Activated CD4-positive, alpha-beta T cell treated with anti-CD3 and anti-CD28 coated beads, Interleukin-2, amount 10 ng/mL, durations not matched to agents 7 days and 5 days (primary cell): ENCODE results near the gene UBE2L5. TPM values are rescaled to one million over a fixed set of nuclear protein-coding genes. Genes with fewer than 3 reads are reported as not detected.

Source experiments
- CTCF ChIA-PET: fragments of 350-600 bp; sonication (Branson Sonifier 250); formaldehyde crosslinking; loops from one replicate; lab custom pipeline; 2021; ENCODE audit warnings: antibody characterized with exemption; lab: Charles Lee
- POLR2A ChIA-PET: fragments of 350-600 bp; sonication (Branson Sonifier 250); formaldehyde crosslinking; loops from one replicate; lab custom pipeline; 2021; ENCODE audit warnings: antibody characterized with exemption; lab: Charles Lee
- DNase-seq: peaks from one replicate; pipeline ENCODE4 v3.0.0-alpha.2; 2020
- H3K27ac Mint-ChIP-seq: one replicate; pipeline ENCODE4 v1.8.0; 2021; ENCODE audit warnings: mild to moderate bottlenecking, moderate library complexity, mixed read lengths
- H3K27me3 Mint-ChIP-seq: one replicate; pipeline ENCODE4 v1.8.0; 2021; ENCODE audit warnings: mixed read lengths
- H3K36me3 Mint-ChIP-seq: one replicate; pipeline ENCODE4 v1.8.0; 2021; ENCODE audit warnings: low read depth, mixed read lengths
- H3K4me1 Mint-ChIP-seq: one replicate; pipeline ENCODE4 v1.8.0; 2021; ENCODE audit warnings: mixed read lengths
- H3K4me3 Mint-ChIP-seq: one replicate; pipeline ENCODE4 v1.8.0; 2021; ENCODE audit warnings: mild to moderate bottlenecking, moderate library complexity, mixed read lengths
- H3K9me3 Mint-ChIP-seq: one replicate; pipeline ENCODE4 v1.8.0; 2021; ENCODE audit warnings: mixed read lengths
- total RNA-seq, 2 experiments: library from RNA; stranded (reverse); gene quantifications; one replicate each; pipeline ENCODE4 v1.2.3, GENCODE V29; 2021

The UBE2L5 gene
- total RNA-seq: under 1 TPM in 1 of 2 experiments, not detected in 1; 0.17 TPM

DNA sequence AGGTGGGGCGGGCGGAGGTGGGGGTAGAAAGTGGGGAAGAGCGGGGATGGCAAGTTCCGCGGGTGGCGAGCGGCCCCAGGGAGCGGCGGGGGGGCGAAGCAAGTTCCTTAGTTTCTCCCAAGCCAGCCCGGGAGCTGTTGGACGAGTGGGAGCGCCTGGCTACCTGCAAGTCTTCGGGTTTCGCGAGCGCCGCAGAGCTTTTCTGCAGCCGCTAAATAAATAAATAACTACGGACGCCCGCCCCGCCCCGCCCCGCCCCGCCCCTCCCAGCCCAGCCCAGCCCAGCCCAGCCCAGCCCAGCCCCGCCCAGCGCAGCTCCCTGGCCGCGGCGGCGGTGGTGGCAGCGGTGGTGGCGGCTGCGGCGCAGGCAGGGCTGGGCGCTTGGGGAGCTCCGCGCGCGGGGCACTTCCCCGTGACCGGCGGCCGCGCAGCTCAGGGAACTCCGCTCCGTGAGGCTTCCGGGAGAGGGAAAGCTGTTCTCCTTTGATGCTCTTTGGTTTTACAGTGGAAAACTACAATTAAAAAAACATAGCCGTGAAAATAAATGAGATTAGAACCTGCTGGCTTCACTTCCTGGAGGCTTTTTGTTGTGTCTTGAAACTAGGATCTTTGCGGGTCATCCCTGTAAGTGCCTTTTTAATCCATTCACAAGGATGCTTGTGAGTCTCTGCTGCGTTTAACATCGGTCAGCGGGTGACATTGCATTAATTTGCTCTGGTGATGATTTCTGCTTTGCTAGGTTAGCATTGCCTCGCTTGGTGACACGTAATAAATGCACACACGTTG, at the start of gene UBE2L5:
UBE2L5 (plus strand) TSS at position 440 of the 786 bp plus-strand sequence. CDS start 5,498 bp downstream, outside the sequence.
- Mint-ChIP-seq H3K27ac (peak within 1 kb of the TSS; percentile 84), H3K36me3 (no peaks in the 10 kb centered on the region), H3K27me3 (peaks cover 4% of the 10 kb centered on the region), H3K4me3 (peak within 1 kb of the TSS; percentile 75), H3K9me3 (no peaks in the 10 kb centered on the region), H3K4me1 (peaks cover 24% of the 10 kb centered on the region)
- POLR2A ChIA-PET: interaction anchor here (1.0 kb wide), 1 partner anchor 43 kb away, joined by 3 read pairs; the partner anchor contains the start of gene HMGB1
- CTCF ChIA-PET: interaction anchor here (1.1 kb wide), 1 partner anchor 9 kb away, joined by 4 read pairs; no protein-coding TSS in a partner anchor
- peak; percentile 71 for DNase-seq

DNA sequence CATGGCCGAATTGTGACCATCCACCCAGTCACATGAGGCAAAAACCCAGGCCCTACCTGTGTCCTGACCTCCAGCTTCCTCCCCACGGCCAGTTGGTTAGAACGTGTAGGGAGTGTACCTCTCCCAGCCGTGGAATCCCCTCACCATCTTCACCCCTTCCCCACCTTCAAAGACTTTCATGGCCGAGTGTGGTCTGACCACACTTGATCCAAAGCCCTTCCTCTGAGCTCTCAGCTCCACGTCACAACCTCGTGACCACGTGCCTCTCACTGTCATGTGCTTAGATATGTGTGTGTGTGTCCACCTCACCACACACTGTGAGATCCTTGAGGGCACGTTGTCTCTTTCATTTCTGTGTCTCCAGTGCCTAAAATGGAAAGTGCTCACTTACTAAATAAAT, 48.6 kb upstream of the UBE2L5 start:
- CTCF ChIA-PET: interaction anchor here (0.9 to 4.0 kb wide), 8 partner anchors 11 to 367 kb away, joined by 3 to 19 read pairs (median 4); no protein-coding TSS in a partner anchor
- Mint-ChIP-seq H3K4me3 (peak overlapping the region; percentile 80), H3K4me1 (peaks cover 94% of the 10 kb centered on the region), H3K27ac (peak overlapping the region; percentile 93), H3K36me3 (peaks cover 37% of the 10 kb centered on the region), H3K9me3 (peaks cover 3% of the 10 kb centered on the region), H3K27me3 (no peaks in the 10 kb centered on the region)
- peak; percentile 44 for DNase-seq
- POLR2A ChIA-PET: interaction anchor here (0.8 to 1.4 kb wide), 2 partner anchors 27 to 91 kb away, joined by 6 to 10 read pairs; no protein-coding TSS in a partner anchor

DNA sequence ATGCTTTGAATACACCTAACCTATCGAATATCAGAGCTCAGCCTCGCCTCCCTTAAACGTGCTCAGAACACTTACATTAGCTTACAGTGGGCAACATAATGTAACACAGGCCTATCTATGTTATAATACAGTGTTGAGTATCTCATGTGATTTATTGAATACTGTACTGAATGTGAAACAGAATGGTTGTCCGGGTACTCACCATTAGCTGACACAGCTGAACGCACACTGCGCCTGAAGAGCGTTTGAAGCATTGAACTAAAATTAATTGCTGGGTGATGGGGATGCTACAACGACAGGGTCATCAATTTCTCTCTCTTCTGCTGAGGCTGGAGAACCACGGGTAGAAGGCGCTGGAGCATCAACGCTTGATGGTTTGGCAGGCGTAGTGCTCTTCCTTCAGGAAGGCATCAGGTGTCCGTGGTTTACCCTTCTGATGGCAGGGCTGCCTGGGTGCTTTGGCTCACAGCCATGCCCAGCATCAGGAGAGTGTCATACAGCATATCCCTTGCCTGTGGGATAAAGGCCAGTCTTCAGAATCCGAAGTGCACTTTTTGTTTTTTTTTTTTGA, 46.9 kb upstream of the UBE2L5 start:
- DNase-seq: no peak
- H3K4me1 Mint-ChIP-seq: peaks cover 94% of the 10 kb centered on the region
- H3K4me3 Mint-ChIP-seq: peak overlapping the region; percentile 80
- CTCF ChIA-PET: interaction anchor here (0.6 to 4.0 kb wide), 12 partner anchors 9 to 293 kb away, joined by 3 to 19 read pairs (median 4); no protein-coding TSS in a partner anchor
- H3K36me3 Mint-ChIP-seq: peaks cover 30% of the 10 kb centered on the region
- peaks cover 4% of the 10 kb centered on the region for H3K9me3 Mint-ChIP-seq
- H3K27ac Mint-ChIP-seq: peak overlapping the region; percentile 93
- no peaks in the 10 kb centered on the region for H3K27me3 Mint-ChIP-seq
- POLR2A ChIA-PET: interaction anchor here (0.6 kb wide), 1 partner anchor 65 kb away, joined by 5 read pairs; no protein-coding TSS in a partner anchor

- ChIA-PET CTCF (interaction anchor here (0.6 to 4.0 kb wide), 5 partner anchors 9 to 245 kb away, joined by 4 to 19 read pairs (median 5); no protein-coding TSS in a partner anchor), POLR2A (interaction anchor here (0.6 to 1.4 kb wide), 4 partner anchors 18 to 1013 kb away, joined by 3 to 5 read pairs (median 3); no protein-coding TSS in a partner anchor)
- H3K27ac Mint-ChIP-seq: peak overlapping the region; percentile 93
- H3K36me3 Mint-ChIP-seq: peaks cover 22% of the 10 kb centered on the region
- peak; percentile 85 for DNase-seq
- peaks cover 90% of the 10 kb centered on the region for H3K4me1 Mint-ChIP-seq
- H3K9me3 Mint-ChIP-seq: peaks cover 1% of the 10 kb centered on the region
- peak overlapping the region; percentile 80 for H3K4me3 Mint-ChIP-seq
- H3K27me3 Mint-ChIP-seq: no peaks in the 10 kb centered on the region
Measured at GRCh38 chr13:30376426-30377311, 45.6 kb upstream of the UBE2L5 start.

- Mint-ChIP-seq H3K27ac (peak overlapping the region; percentile 93), H3K36me3 (peaks cover 22% of the 10 kb centered on the region), H3K4me1 (peaks cover 88% of the 10 kb centered on the region), H3K27me3 (no peaks in the 10 kb centered on the region), H3K9me3 (peaks cover 1% of the 10 kb centered on the region), H3K4me3 (peak overlapping the region; percentile 80)
- ChIA-PET CTCF (interaction anchor here (1.6 to 4.0 kb wide), 2 partner anchors 8 to 245 kb away, joined by 5 to 19 read pairs; no protein-coding TSS in a partner anchor), POLR2A (interaction anchor here (0.7 to 1.4 kb wide), 3 partner anchors 18 to 1014 kb away, joined by 3 to 5 read pairs (median 3); no protein-coding TSS in a partner anchor)
- DNase-seq: no peak
Measured at GRCh38 chr13:30377312-30377685, 45.0 kb upstream of the UBE2L5 start.

DNA sequence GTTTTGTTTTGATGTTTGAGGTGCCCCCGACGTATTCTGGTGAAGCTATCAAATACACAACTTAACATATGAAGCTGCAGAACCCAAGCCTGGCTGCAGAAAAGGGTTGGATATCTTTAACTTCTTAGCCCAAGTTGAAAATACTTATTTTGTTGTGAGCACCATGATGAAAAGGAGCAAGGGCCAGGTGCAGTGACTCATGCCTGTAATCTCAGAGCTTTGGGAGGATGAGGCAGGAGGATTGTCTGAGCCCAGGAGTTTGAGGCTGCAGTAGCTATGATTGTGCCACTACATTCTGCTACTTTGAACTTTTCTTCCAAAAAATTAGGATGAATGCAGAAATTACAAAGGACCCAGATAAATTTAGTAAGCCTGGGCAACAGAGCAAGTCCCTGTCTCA, 44.1 kb upstream of the UBE2L5 start:
- no peak for DNase-seq
- H3K4me3 Mint-ChIP-seq: no peak overlapping the region
- H3K27ac Mint-ChIP-seq: peak overlapping the region; percentile 7
- ChIA-PET CTCF (interaction anchor here (1.9 to 7.0 kb wide), 2 partner anchors 11 to 15 kb away, joined by 8 to 49 read pairs; no protein-coding TSS in a partner anchor), POLR2A (interaction anchor here (1.0 kb wide), 1 partner anchor 10 kb away, joined by 3 read pairs; no protein-coding TSS in a partner anchor)
- peaks cover 1% of the 10 kb centered on the region for H3K9me3 Mint-ChIP-seq
- H3K4me1 Mint-ChIP-seq: peaks cover 87% of the 10 kb centered on the region
- peaks cover 19% of the 10 kb centered on the region for H3K36me3 Mint-ChIP-seq
- no peaks in the 10 kb centered on the region for H3K27me3 Mint-ChIP-seq

GRCh38 chr13:30381049-30381448, 41.2 kb upstream of the UBE2L5 start:
- Mint-ChIP-seq H3K4me1 (peaks cover 74% of the 10 kb centered on the region), H3K4me3 (no peak overlapping the region), H3K27ac (no peak overlapping the region), H3K9me3 (peaks cover 1% of the 10 kb centered on the region), H3K36me3 (peaks cover 7% of the 10 kb centered on the region), H3K27me3 (no peaks in the 10 kb centered on the region)
- ChIA-PET POLR2A (no interaction called here), CTCF (interaction anchor here (1.3 to 7.0 kb wide), 3 partner anchors 12 to 48 kb away, joined by 3 to 49 read pairs (median 4); no protein-coding TSS in a partner anchor)
- no peak for DNase-seq

GRCh38 chr13:30382836-30383525, 39.3 kb upstream of the UBE2L5 start:
- Mint-ChIP-seq H3K27me3 (no peaks in the 10 kb centered on the region), H3K4me3 (peak overlapping the region; percentile 43), H3K36me3 (peaks cover 7% of the 10 kb centered on the region), H3K9me3 (peaks cover 1% of the 10 kb centered on the region), H3K4me1 (peaks cover 62% of the 10 kb centered on the region), H3K27ac (peak overlapping the region; percentile 61)
- peak; percentile 8 for DNase-seq
- CTCF ChIA-PET: interaction anchor here (0.5 to 7.0 kb wide), 6 partner anchors 10 to 160 kb away, joined by 3 to 49 read pairs (median 4); no protein-coding TSS in a partner anchor
- POLR2A ChIA-PET: no interaction called here

DNA sequence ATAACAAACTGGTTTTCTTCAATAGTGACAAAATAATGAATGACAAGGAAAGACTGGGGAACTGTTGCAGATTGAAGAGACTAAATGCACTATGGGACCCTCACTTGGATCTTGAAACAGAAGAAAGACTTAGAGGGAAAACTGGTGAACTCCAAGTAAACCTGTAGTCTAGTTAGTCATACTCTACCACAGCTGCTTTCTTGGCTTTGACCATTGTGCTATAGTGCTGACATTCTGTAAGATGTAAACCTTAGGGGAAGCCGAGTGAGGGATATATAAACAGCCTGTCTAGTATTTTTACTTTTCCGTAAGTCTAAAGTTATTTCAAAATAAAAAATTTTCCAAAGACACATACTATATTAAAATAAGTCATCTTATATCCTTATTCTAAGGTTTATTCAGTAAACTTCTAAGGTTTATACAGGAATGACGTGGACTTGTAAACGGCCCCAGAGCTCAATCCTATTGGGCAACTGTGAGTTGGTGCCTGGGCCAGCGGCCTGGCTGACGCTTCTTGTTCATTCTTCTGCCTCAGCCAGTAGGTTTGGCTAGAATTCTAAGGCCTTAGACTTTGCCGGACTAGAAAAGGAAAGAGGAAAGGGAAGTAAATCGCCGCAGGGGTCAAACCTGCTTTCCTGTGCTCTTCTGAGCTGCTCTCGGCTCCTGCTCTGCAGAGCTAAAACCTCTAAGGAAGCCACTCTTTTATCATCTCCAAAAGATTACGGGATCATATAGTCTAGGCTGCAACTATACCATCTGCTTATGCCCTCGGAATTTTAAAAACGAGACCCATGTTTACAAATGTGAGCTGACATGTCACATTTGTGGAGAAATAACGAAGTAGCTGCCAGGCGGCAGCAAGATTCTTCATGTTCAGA, 33.6 kb upstream of the UBE2L5 start:
- peaks cover 66% of the 10 kb centered on the region for H3K4me1 Mint-ChIP-seq
- ChIA-PET CTCF (interaction anchor here (0.7 to 2.3 kb wide), 10 partner anchors 10 to 256 kb away, joined by 3 to 9 read pairs (median 5); no protein-coding TSS in a partner anchor), POLR2A (interaction anchor here (0.6 to 1.4 kb wide), 5 partner anchors 11 to 99 kb away, joined by 3 to 4 read pairs (median 4); no protein-coding TSS in a partner anchor)
- H3K36me3 Mint-ChIP-seq: no peaks in the 10 kb centered on the region
- no peak for DNase-seq
- peak overlapping the region; percentile 51 for H3K4me3 Mint-ChIP-seq
- no peaks in the 10 kb centered on the region for H3K9me3 Mint-ChIP-seq
- peak overlapping the region; percentile 94 for H3K27ac Mint-ChIP-seq
- no peaks in the 10 kb centered on the region for H3K27me3 Mint-ChIP-seq

DNA sequence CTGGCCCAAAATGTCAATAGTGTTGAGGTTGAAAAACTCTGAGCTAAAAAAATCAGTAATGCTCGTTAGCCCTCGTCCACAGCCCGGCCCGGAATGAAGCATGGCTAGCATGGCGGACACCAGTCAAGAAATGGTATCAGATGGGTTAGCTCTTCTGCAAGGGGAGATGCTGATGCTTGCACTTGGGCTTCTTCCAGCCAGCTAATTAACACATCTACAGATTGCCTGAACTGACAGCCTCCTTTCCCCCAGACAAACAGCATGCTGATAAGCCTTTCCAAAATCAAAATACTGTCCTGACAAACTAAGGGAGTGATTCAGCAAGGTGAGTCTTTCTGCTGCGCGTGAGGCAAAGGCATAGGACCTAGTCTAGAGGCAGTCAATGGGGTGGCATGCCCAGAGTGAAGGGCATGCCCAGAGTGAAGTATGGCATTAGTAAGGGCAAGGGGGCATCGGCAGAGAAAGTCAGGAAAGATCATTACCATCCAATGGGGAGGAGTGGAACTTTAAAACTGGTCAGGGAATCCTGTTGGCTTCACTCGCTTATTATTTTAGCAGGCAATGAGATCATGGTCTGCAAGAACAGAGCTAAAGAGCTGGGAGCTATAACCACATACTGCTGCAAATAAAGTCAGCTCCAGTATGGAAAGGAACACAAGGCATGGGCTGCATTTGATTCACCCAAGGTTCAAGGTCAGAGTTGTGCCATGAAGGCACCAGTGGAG, 30.2 kb upstream of the UBE2L5 start:
- H3K4me3 Mint-ChIP-seq: no peak overlapping the region
- no peaks in the 10 kb centered on the region for H3K36me3 Mint-ChIP-seq
- H3K27me3 Mint-ChIP-seq: no peaks in the 10 kb centered on the region
- ChIA-PET CTCF (interaction anchor here (0.6 to 5.6 kb wide), 7 partner anchors 11 to 102 kb away, joined by 3 to 49 read pairs (median 3); no protein-coding TSS in a partner anchor), POLR2A (interaction anchor here (0.6 kb wide), 1 partner anchor 19 kb away, joined by 7 read pairs; no protein-coding TSS in a partner anchor)
- no peak overlapping the region for H3K27ac Mint-ChIP-seq
- H3K4me1 Mint-ChIP-seq: peaks cover 77% of the 10 kb centered on the region
- no peak for DNase-seq
- H3K9me3 Mint-ChIP-seq: no peaks in the 10 kb centered on the region
